Measurements from ENCODE around the gene DAZAP1. TPM values are rescaled to one million over a fixed set of nuclear protein-coding genes. Genes with fewer than 3 reads are reported as not detected.

The DAZAP1 gene
- total RNA-seq, 1 donor from 2014 or later = 98.7 TPM

GRCh38 chr19:1467490-1468273, 60.3 kb downstream of the DAZAP1 start:
- no peaks in the 10 kb centered on the region for H3K9me3 ChIP-seq
- ATAC-seq = no peak
- H3K27me3 ChIP-seq = peaks cover 71% of the 10 kb centered on the region
- peaks cover 36% of the 10 kb centered on the region for H3K4me1 ChIP-seq
- intact Hi-C loops (cut with DNase I) = no loop called here
- no peak overlapping the region for H3K4me3 ChIP-seq
- DNase-seq = no peak
- H3K27ac ChIP-seq = no peak overlapping the region
- no peaks in the 10 kb centered on the region for H3K36me3 ChIP-seq
- TF ChIP-seq CTCF (IDR thresholded peaks at IDR 0.05) = no peak

DNA sequence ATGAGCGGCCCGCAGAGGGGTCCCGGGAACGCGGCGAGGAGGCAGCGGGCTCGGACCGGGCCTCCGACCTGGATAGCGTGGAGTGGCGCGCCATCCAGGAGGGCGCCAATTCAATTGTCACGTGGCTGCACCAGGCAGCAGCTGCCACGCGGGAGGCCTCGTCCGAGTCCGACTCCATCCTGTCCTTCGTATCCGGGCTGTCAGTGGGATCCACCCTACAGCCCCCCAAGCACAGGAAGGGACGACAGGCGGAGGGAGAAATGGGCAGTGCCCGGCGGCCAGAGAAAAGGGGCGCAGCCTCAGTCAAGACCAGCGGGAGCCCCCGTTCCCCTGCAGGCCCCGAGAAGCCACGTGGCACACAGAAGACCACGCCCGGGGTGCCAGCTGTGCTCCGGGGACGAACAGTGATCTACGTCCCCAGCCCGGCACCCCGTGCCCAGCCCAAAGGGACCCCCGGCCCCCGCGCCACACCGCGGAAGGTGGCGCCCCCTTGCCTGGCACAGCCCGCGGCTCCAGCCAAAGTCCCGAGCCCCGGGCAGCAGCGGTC, 61.0 kb downstream of the DAZAP1 start:
- Histone ChIP-seq H3K4me1 (peaks cover 36% of the 10 kb centered on the region), H3K4me3 (no peak overlapping the region), H3K36me3 (no peaks in the 10 kb centered on the region), H3K9me3 (no peaks in the 10 kb centered on the region), H3K27me3 (peaks cover 78% of the 10 kb centered on the region), H3K27ac (no peak overlapping the region)
- DNase-seq = no peak
- ATAC-seq = no peak
- TF ChIP-seq CTCF (IDR thresholded peaks at IDR 0.05) = no peak
- intact Hi-C loops (cut with DNase I) = no loop called here

GRCh38 chr19:1468821-1469254, 61.5 kb downstream of the DAZAP1 start:
- DNase-seq (no peak), ATAC-seq (no peak)
- Histone ChIP-seq H3K9me3 (no peaks in the 10 kb centered on the region), H3K27ac (no peak overlapping the region), H3K27me3 (peaks cover 83% of the 10 kb centered on the region), H3K4me3 (no peak overlapping the region), H3K36me3 (no peaks in the 10 kb centered on the region), H3K4me1 (peaks cover 36% of the 10 kb centered on the region)
- intact Hi-C loops (cut with DNase I) = no loop called here
- no peak for TF ChIP-seq CTCF (IDR thresholded peaks at IDR 0.05)

- ATAC-seq = no peak
- TF ChIP-seq CTCF (IDR thresholded peaks at IDR 0.05) = no peak
- peak overlapping the region; percentile 36 for H3K4me3 ChIP-seq
Measured at GRCh38 chr19:1469255-1470054, 62.1 kb downstream of the DAZAP1 start.

DNA sequence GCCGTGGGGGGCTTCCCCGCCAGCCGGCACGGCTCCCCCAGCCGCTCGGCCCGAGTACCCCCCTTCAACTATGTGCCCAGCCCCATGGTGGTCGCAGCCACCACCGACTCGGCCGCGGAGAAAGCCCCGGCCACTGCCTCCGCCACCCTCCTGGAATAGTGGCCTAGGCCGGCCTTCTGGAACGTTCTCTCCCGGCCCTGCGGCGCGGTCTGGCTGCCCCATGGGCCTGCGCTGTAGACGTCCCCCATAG, 62.6 kb downstream of the DAZAP1 start:
- ATAC-seq = no peak
- no peak for DNase-seq
- TF ChIP-seq CTCF (IDR thresholded peaks at IDR 0.05) = no peak
- no peaks in the 10 kb centered on the region for H3K9me3 ChIP-seq
- H3K27me3 ChIP-seq = peaks cover 83% of the 10 kb centered on the region
- peaks cover 36% of the 10 kb centered on the region for H3K4me1 ChIP-seq
- no peak overlapping the region for H3K27ac ChIP-seq
- intact Hi-C loops (cut with DNase I) = no loop called here
- H3K36me3 ChIP-seq = no peaks in the 10 kb centered on the region
- peak overlapping the region; percentile 36 for H3K4me3 ChIP-seq

More at GRCh38 chr19:1469255-1470054, 62.1 kb downstream of the DAZAP1 start:
- Histone ChIP-seq H3K27me3 (peaks cover 84% of the 10 kb centered on the region), H3K27ac (no peak overlapping the region), H3K36me3 (no peaks in the 10 kb centered on the region), H3K9me3 (no peaks in the 10 kb centered on the region), H3K4me1 (peaks cover 36% of the 10 kb centered on the region)
- intact Hi-C loops (cut with DNase I) = no loop called here
- no peak for DNase-seq

Data from upper lobe of right lung (tissue), 1 donor.